Activated CD4-positive, CD25-positive, alpha-beta regulatory T cell treated with anti-CD3 and anti-CD28 coated beads, Interleukin-2, amount 50 U/mL, for 16 hours (primary cell): ENCODE results near the gene CCL19.
"Not testable (repeated sequence)": the region's sequence is repeated elsewhere in the genome, so short reads cannot be mapped to it uniquely, and the experiment has no call there.

Experiments
- DNase-seq: peaks from one replicate; pipeline ENCODE4 v3.0.0-alpha.2; 2020; ENCODE audit warnings: low read depth, low spot score

CCL19 gene

GRCh38 chr9:34690983-34691935 is at the start of gene CCL19:
TSS of gene CCL19 (minus strand) at chr9:34691276. CDS start at chr9:34691139, 137 bp downstream.
- DNase-seq = no peak

GRCh38 chr9:34740176-34740575 is 49.1 kb upstream of the CCL19 start:
- DNase-seq = not testable (repeated sequence)

- no peak for DNase-seq
These were observed 46.7 kb upstream of the CCL19 start for GRCh38 chr9:34737677-34738260.

DNA sequence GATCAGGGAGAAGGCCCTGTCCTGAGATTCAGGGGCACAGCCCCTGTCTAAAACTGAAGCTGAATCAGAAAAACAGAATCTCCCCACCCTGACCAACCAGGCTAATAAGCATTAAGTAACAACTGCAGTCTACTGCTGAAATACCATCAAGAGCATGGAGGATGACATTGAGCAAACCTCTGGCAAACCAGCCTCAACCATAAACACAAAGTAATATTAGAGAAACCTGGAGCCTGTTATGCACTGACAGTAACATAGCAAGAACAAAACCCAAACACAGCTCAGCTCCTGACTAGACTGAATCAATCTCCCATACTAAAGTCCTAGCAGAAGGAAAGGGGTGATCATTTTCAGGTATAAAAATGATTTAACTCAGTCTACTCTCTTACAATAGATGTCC is 43.6 kb upstream of the CCL19 start:
- no peak for DNase-seq

- DNase-seq = no peak
These were observed 41.8 kb upstream of the CCL19 start for GRCh38 chr9:34732886-34733285.

GRCh38 chr9:34732478-34732877 is 41.4 kb upstream of the CCL19 start:
- no peak for DNase-seq

GRCh38 chr9:34723141-34723540 is 32.1 kb upstream of the CCL19 start:
- no peak for DNase-seq

DNA sequence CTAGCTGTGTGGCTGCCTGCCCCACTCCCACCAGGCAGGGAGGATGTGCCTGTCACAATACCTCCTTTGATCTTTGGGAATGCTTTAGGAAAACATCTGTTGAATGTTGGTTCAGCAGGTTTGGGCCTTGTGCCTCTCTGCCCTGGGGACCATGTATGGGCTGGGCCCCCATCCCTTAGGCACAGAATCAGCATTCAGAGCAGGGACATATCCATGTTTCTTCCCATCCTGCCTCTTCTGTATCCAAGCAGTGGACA is 28.6 kb upstream of the CCL19 start:
- DNase-seq = not testable (repeated sequence)

DNA sequence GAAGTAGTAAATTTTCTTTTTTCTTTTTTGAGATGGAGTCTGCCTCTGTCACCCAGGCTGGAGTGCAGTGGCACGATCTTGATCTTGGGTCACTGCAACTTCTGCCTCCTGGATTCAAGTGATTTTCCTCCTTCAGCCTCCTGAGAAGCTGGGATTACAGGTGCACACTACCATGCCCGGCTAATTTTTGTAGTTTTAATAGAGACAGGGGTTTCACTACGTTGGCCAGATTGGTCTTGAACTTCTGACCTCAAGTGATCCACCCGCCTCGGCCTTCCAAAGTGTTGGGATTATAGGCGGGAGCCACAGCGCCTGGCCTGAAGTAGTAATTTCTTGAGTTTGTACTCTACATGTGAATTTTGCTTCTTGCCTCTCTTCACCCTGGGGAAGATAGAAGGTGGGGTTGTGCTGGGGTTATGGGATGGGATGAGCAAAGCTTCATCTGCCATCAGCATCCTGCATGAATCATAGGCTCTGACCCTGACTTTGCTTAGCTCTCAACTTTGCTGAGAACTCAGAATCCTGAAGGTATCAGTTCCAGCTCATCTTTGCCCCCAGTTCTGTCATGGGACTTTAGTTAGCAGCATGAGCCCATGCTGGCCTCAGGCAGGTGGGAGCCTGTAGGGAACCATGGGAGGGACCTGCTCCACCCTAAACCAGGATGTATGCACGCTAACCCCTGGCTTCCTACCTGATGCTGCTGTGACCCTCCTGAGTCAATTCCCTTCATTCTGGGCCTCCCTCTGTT is 28.1 kb upstream of the CCL19 start:
- DNase-seq = no peak

GRCh38 chr9:34717996-34718614 is 27.0 kb upstream of the CCL19 start:
- no peak for DNase-seq

DNA sequence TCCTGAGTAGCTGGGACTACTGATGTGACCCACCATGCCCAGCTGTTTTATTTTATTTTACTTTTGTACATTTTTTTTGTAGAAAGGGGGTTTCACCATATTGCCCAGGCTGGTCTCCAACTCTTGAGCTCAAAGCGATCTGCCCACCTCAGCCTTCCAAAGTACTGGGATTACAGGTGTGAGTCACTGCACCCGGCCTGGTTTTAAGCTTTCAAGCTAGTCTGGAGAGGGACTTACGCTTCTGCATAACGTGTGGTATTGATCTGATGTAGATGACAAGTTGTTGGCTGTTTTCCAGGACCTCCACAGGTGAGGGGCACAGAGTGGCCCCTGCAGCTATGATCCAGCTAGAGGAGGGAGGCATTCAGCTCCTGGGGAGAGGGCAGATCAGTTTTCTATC is 25.6 kb upstream of the CCL19 start:
- no peak for DNase-seq

DNA sequence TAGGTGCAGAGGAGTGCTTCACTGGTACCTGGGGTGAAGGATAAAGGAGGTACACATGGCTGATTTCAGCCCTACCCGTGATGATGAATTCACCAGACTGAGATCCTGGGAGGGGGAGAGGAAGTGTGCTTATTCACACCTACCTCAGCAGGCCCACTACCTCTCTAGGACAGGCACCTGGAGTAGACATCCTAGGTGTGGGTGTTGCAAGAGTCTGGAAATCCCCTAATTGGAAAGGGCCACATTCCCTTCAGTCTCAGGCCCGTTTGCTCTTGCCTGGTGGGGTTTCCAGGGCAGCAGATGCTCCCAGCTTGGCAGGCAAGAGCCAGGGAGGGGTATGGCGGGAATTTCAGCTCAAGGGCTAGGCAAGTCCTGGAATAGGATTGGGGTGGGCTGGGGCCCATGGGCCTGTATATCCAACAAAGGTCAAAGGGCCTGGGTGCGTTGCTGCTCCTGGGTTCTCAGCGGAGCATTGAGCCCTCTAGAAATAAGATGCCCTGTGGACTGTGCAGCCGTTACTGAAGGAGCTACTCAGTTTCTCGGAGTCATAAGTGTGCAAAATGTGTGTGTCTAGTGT is 24.7 kb upstream of the CCL19 start:
- DNase-seq = no peak

GRCh38 chr9:34714007-34714406 is 22.9 kb upstream of the CCL19 start:
- DNase-seq = no peak

- DNase-seq = no peak
These were observed 21.1 kb upstream of the CCL19 start for GRCh38 chr9:34712140-34712539.

- DNase-seq = no peak
These were observed 18.9 kb upstream of the CCL19 start, which contains the start of gene CCL21 for GRCh38 chr9:34710023-34710422. TSS of gene CCL21 (minus strand) at chr9:34710136. CDS start at chr9:34710066, 70 bp downstream.

- DNase-seq = no peak
These were observed 18.3 kb upstream of the CCL19 start for GRCh38 chr9:34709196-34709978.

DNA sequence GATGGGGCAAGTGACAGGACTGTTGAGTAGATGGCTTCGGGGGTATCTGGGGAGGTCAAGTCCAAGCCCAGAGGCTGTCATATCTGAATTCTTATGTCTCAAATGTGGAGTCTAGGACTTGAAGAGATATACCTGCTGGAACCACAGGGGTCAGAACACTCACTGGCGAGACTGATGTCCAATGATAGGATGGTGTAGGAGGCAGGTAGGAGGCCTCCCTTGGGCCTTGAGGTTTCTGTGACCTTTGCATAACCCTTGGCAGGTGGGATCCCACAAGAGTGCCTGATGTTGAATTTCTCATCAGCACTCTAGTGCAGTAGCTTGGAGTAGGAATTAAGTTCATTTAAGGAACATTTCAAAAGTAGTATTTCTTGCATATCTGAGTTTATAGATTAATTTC is 16.1 kb upstream of the CCL19 start:
- DNase-seq = no peak

DNA sequence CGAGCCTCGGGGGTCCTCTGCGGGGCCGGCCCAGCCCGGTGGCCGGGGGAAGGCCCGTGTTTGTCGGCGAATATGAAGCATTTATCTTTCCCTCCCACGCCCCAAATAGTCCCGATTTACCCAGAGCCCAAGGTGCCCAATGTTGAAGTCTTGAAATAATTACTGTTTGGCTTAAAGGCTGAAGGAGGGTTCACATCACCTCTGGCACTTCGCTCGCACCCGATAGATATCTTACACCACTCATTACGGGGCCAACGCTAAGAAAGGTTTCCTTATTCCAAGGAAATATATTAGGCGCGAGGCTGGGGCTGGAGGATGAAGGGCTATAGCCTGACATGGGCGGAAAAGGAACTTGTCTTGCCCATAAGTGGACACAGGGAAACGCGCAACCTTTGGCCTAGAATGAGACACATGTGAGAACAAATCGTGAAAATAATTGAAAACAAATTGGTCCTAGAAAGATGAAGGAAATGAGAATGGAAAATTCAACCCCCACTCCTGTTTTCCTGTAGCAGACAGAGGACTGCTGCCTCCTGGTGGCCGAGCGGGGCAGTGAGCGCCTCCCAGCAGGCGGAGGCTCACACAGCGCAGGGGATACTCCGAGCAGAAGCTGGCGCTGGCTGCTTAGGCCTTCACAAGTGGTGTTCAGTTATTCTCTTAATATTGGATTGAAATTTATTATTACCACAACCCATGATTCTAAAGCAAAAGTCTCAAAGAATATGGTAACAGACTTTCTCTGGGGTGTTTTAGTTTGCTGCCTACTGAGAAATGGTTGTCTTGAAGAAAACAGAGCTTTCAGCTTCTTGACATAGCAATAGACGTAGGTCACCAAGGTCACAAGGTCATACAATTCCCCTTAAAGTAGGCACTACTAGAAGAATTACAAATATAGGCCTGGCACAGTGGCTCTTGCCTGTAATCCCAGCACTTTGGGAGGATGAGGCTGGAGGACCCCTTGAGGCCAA is 11.0 kb upstream of the CCL19 start:
- DNase-seq = peak; percentile 41

- peak; percentile 51 for DNase-seq
These were observed 10.1 kb upstream of the CCL19 start for GRCh38 chr9:34701023-34701768.
